GM21447 (cell line): ENCODE data around the gene LIM2.
"Not testable (repeated sequence)": the region's sequence is repeated elsewhere in the genome, so short reads cannot be mapped to it uniquely, and the experiment has no call there.

Experiments used
- ATAC-seq: cut with Tn5 transposase; IDR thresholded peaks from one replicate; pipeline ENCODE4 v1.9.1; 2021; ENCODE audit not compliant: unreplicated experiment

Gene LIM2

GRCh38 chr19:51397453-51397852, 9.7 kb upstream of the LIM2 start:
- not testable (repeated sequence) for ATAC-seq

- ATAC-seq: no peak
Observed at GRCh38 chr19:51396175-51396574, 8.4 kb upstream of the LIM2 start.

GRCh38 chr19:51394050-51394836, 6.5 kb upstream of the LIM2 start:
- peak; percentile 75 for ATAC-seq

- ATAC-seq: no peak
Observed at GRCh38 chr19:51392701-51393100, 4.9 kb upstream of the LIM2 start.

GRCh38 chr19:51391073-51391611, 3.4 kb upstream of the LIM2 start:
- no peak for ATAC-seq

GRCh38 chr19:51389143-51389542, 1.4 kb upstream of the LIM2 start:
- no peak for ATAC-seq

GRCh38 chr19:51386882-51387520, 773 bp downstream of the LIM2 start:
- ATAC-seq: no peak

- ATAC-seq: no peak
Observed at GRCh38 chr19:51382004-51382403, 5.8 kb downstream of the LIM2 start.

GRCh38 chr19:51380379-51380778, 7.4 kb downstream of the LIM2 start:
- no peak for ATAC-seq

- no peak for ATAC-seq
Observed at GRCh38 chr19:51377422-51377821, 10.4 kb downstream of the LIM2 start.

GRCh38 chr19:51375504-51376221, 12.1 kb downstream of the LIM2 start:
- no peak for ATAC-seq

- peak; percentile 47 for ATAC-seq
Observed at GRCh38 chr19:51372649-51373504, 14.9 kb downstream of the LIM2 start, which contains the start of gene NKG7. NKG7 (minus strand) TSS chr19:51372654; CDS start chr19:51372535, 119 bp downstream.

- no peak for ATAC-seq
Observed at GRCh38 chr19:51372021-51372648, 15.6 kb downstream of the LIM2 start.

GRCh38 chr19:51371186-51371690, 16.5 kb downstream of the LIM2 start:
- no peak for ATAC-seq

GRCh38 chr19:51370230-51370629, 17.5 kb downstream of the LIM2 start:
- ATAC-seq: no peak

GRCh38 chr19:51368366-51369282, 19.1 kb downstream of the LIM2 start, which contains the start of gene CLDND2:
CLDND2 (minus strand) TSS chr19:51369003; CDS start chr19:51368577, 426 bp downstream.
- no peak for ATAC-seq

- ATAC-seq: peak; percentile 74
Observed at GRCh38 chr19:51367565-51368365, 20.0 kb downstream of the LIM2 start.

GRCh38 chr19:51367255-51367564, 20.6 kb downstream of the LIM2 start:
- ATAC-seq: no peak
